Kidney epithelial cell (primary cell): ENCODE data around the gene HOXD3. TPM values are rescaled to one million over a fixed set of nuclear protein-coding genes. Genes with fewer than 3 reads are reported as not detected.

Experiments
- DNase-seq: peaks from one replicate; pipeline ENCODE4 v3.0.0-alpha.2; 2010; ENCODE audit warnings: low read depth
- H3K27me3 ChIP-seq: 2 replicates; pipeline ENCODE4 v1.6.0; 2011; ENCODE audit warnings: low read length; ENCODE audit not compliant: control insufficient read depth, insufficient read depth
- H3K36me3 ChIP-seq: 2 replicates; pipeline ENCODE4 v1.5.1; 2011; ENCODE audit warnings: low read length; ENCODE audit not compliant: control insufficient read depth, insufficient read depth
- H3K4me3 ChIP-seq: 2 replicates; pipeline ENCODE4 v1.5.1; 2011; ENCODE audit warnings: low read depth, mild to moderate bottlenecking, control low read depth, low read length
- CTCF ChIP-seq: IDR thresholded peaks from 2 replicates; pipeline ENCODE4 v1.5.1; 2011; ENCODE audit warnings: mild to moderate bottlenecking, moderate library complexity, low read length, control low read depth, inconsistent platforms; ENCODE audit not compliant: insufficient read depth, poor library complexity, severe bottlenecking
- total RNA-seq: library from RNA; depleted of rRNA; stranded (reverse); fragments of >200 nt; gene quantifications from 2 replicates; pipeline ENCODE4 v1.2.3, GENCODE V29; 2015

The HOXD3 gene
- total RNA-seq, 1 donor from 2014 or later, result 5.4 TPM

GRCh38 chr2:176120364-176121189 is 36.5 kb upstream of the HOXD3 start:
- Histone ChIP-seq H3K36me3 (no peaks in the 10 kb centered on the region), H3K4me3 (peak overlapping the region; percentile 59), H3K27me3 (peaks cover 2% of the 10 kb centered on the region)
- TF ChIP-seq CTCF, result no peak
- no peak for DNase-seq

GRCh38 chr2:176121190-176122051 is 35.7 kb upstream of the HOXD3 start:
- H3K27me3 ChIP-seq, result peaks cover 2% of the 10 kb centered on the region

DNA sequence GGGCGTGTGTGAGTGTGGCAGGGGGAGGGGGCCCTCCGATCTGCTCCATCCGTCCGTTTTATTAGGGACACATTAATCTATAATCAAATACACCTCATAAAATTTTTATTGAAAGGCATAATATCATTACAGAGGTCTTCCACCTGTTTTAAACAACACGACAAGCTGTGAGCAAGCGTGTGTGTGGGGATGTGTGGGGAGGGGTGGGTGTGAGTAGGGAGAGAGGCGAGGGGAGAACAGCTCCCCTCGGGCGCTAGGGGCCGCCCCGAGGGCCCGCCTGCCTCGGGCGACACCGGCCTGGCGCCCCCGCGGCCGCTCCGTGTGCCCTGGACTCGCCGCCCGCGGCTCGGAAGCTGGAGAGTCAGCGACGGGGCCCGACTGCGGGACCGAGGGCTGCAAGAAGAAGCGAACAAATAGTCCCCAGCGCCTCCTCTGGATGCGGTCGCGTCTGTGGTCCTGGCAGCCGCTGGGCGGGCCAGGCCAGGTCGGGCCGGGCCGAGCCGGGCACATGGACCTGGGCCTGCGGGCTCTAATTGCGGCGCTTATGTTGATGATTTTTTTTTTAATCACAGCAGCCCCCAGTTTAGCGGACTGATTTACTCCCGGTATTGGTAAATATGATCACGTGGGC is 34.9 kb upstream of the HOXD3 start:
- peak overlapping the region; percentile 59 for H3K4me3 ChIP-seq

More at GRCh38 chr2:176121190-176122051, 35.7 kb upstream of the HOXD3 start:
- H3K4me3 ChIP-seq, result peak overlapping the region; percentile 59
- DNase-seq, result no peak
- TF ChIP-seq CTCF, result no peak
- H3K36me3 ChIP-seq, result no peaks in the 10 kb centered on the region

GRCh38 chr2:176122683-176123410 is 34.3 kb upstream of the HOXD3 start, which contains the start of gene HOXD9:
Gene HOXD9 (plus strand): TSS chr2:176122719. CDS start chr2:176122769, 50 bp downstream.
- H3K27me3 ChIP-seq, result no peaks in the 10 kb centered on the region
- TF ChIP-seq CTCF, result no peak
- H3K36me3 ChIP-seq, result no peaks in the 10 kb centered on the region
- DNase-seq, result no peak
- H3K4me3 ChIP-seq, result peak within 1 kb of the TSS; percentile 59

More for the DNA sequence above, 34.9 kb upstream of the HOXD3 start:
- Histone ChIP-seq H3K27me3 (peaks cover 2% of the 10 kb centered on the region), H3K36me3 (no peaks in the 10 kb centered on the region)
- DNase-seq, result no peak
- no peak for TF ChIP-seq CTCF

- TF ChIP-seq CTCF, result no peak
- H3K36me3 ChIP-seq, result no peaks in the 10 kb centered on the region
- H3K4me3 ChIP-seq, result peak overlapping the region; percentile 59
- DNase-seq, result no peak
- H3K27me3 ChIP-seq, result no peaks in the 10 kb centered on the region
Measured at GRCh38 chr2:176123411-176124109, 33.5 kb upstream of the HOXD3 start.
